B cell (primary cell): Measurements from ENCODE around the gene HNRNPD. TPM values are rescaled to one million over a fixed set of nuclear protein-coding genes. Genes with fewer than 3 reads are reported as not detected.
A peak's percentile ranks its signal among the peaks of the same experiment; 100 is the strongest.

ENCODE experiments used
- ATAC-seq: fragments of 200-7000 bp; cut with Tn5 transposase; one replicate; pipeline ENCODE4 v1.10.0; 2021; ENCODE audit warnings: low read depth, mild to moderate bottlenecking, moderate number of reproducible peaks, moderate library complexity
- CTCF ChIA-PET: fragments of 350-600 bp; sonication (Branson Sonifier 250); formaldehyde crosslinking; loops from one replicate; lab custom pipeline; 2021; ENCODE audit warnings: antibody characterized with exemption, inconsistent platforms; lab: Charles Lee
- POLR2A ChIA-PET: fragments of 350-600 bp; sonication (Branson Sonifier 250); formaldehyde crosslinking; loops from one replicate; lab custom pipeline; 2021; ENCODE audit warnings: antibody characterized with exemption; lab: Charles Lee
- DNase-seq: peaks from one replicate; pipeline ENCODE4 v3.0.0; 2013
- H2AFZ ChIP-seq: 2 replicates; pipeline ENCODE4 v1.6.1; 2012; ENCODE audit warnings: mild to moderate bottlenecking, low read depth, low read length; ENCODE audit not compliant: insufficient read depth, poor library complexity, severe bottlenecking
- H3K27ac ChIP-seq, 2 donors: 1 replicate in 1 of 2; 2 replicates in 1 of 2; pipeline ENCODE4 v1.5.1; 2012 to 2013; ENCODE audit warnings: low read length in 2 of 2, mild to moderate bottlenecking in 2 of 2, moderate library complexity in 1 of 2
- H3K27me3 ChIP-seq, 4 experiments: fragments of 200-600 bp in 1 of 4; sonication (generic) in 1 of 4; replicated peaks in 1 of 4; 1 replicate in 2 of 4; 2 replicates in 2 of 4; pipeline versions ENCODE4 v1.6.1 to v1.7.0; 2013 to 2016; ENCODE audit warnings: low read length in 3 of 4, mild to moderate bottlenecking in 2 of 4, mixed read lengths in 1 of 4, moderate library complexity in 1 of 4; ENCODE audit not compliant: insufficient read depth in 4 of 4, control insufficient read depth in 3 of 4; ENCODE audit errors: control extremely low read depth in 1 of 4
- H3K36me3 ChIP-seq, 2 experiments: replicated peaks in 1 of 2; 1 replicate in 1 of 2; 2 replicates in 1 of 2; pipeline versions ENCODE4 v1.6.1 to v1.7.1; 2013; ENCODE audit warnings: low read length in 1 of 2; ENCODE audit not compliant: insufficient read depth in 2 of 2, control insufficient read depth in 1 of 2; ENCODE audit errors: control extremely low read depth in 1 of 2, extremely low read depth in 1 of 2
- H3K4me1 ChIP-seq, 2 donors: fragments of 200-600 bp in 1 of 2; sonication (generic) in 1 of 2; 1 replicate in 1 of 2; 2 replicates in 1 of 2; pipeline versions ENCODE4 v1.5.1 to v1.6.1; 2013 to 2017; ENCODE audit warnings: low read length in 2 of 2; ENCODE audit not compliant: control insufficient read depth in 2 of 2, insufficient read depth in 2 of 2
- H3K4me2 ChIP-seq: replicated peaks from 2 replicates; pipeline ENCODE3; 2012; ENCODE audit warnings: mild to moderate bottlenecking, low read depth, low read length; ENCODE audit not compliant: poor library complexity, severe bottlenecking
- H3K4me3 ChIP-seq, 5 experiments: fragments of 200-600 bp in 1 of 5; sonication (generic) in 1 of 5; 1 replicate in 3 of 5; 2 replicates in 2 of 5; pipeline versions ENCODE4 v1.5.1 to v1.7.0; 2011 to 2016; ENCODE audit warnings: low read length in 4 of 5, mild to moderate bottlenecking in 4 of 5, low read depth in 2 of 5, control low read depth in 1 of 5, moderate library complexity in 1 of 5; ENCODE audit not compliant: insufficient read depth in 1 of 5; ENCODE audit errors: control extremely low read depth in 1 of 5, extremely low read depth in 1 of 5
- H3K79me2 ChIP-seq: fragments of 200-600 bp; sonication (generic); one replicate; pipeline ENCODE4 v1.6.0; 2016; ENCODE audit warnings: low read length; ENCODE audit not compliant: control insufficient read depth, insufficient read depth
- H3K9ac ChIP-seq: fragments of 200-600 bp; sonication (generic); 2 replicates; pipeline ENCODE4 v1.6.1; 2017; ENCODE audit warnings: mild to moderate bottlenecking, low read length, moderate library complexity
- H3K9me3 ChIP-seq, 3 donors: one replicate each; pipeline versions ENCODE4 v1.6.1 to v1.7.1; 2013; ENCODE audit warnings: low read length in 2 of 3; ENCODE audit not compliant: control insufficient read depth in 2 of 3, insufficient read depth in 1 of 3; ENCODE audit errors: control extremely low read depth in 1 of 3
- H4K20me1 ChIP-seq: 2 replicates; pipeline ENCODE4 v1.6.0; 2012; ENCODE audit warnings: mild to moderate bottlenecking, low read length; ENCODE audit not compliant: insufficient read depth, control insufficient read depth, poor library complexity, severe bottlenecking
- H3K27ac Mint-ChIP-seq: one replicate; pipeline ENCODE4 v1.8.0; 2021; ENCODE audit warnings: mixed read lengths
- H3K27me3 Mint-ChIP-seq: one replicate; pipeline ENCODE4 v1.8.0; 2021; ENCODE audit warnings: mixed read lengths
- H3K4me1 Mint-ChIP-seq: one replicate; pipeline ENCODE4 v1.8.0; 2021; ENCODE audit warnings: mixed read lengths
- H3K4me3 Mint-ChIP-seq: one replicate; pipeline ENCODE4 v1.8.0; 2021; ENCODE audit warnings: mixed read lengths
- H3K9me3 Mint-ChIP-seq: one replicate; pipeline ENCODE4 v1.8.0; 2022; ENCODE audit warnings: mixed read lengths; ENCODE audit not compliant: insufficient read depth
- CTCF ChIP-seq: fragments of 200-600 bp; IDR thresholded peaks from one replicate; pipeline ENCODE4 v1.8.0; 2022; ENCODE audit warnings: antibody characterized with exemption, mild to moderate bottlenecking
- EZH2 ChIP-seq: IDR thresholded peaks from 2 replicates; pipeline ENCODE4 v1.6.1; 2012; ENCODE audit warnings: borderline replicate concordance, low read depth, mild to moderate bottlenecking, moderate library complexity, low read length; ENCODE audit not compliant: insufficient read depth, poor library complexity, severe bottlenecking
- WGBS: methylation state at CpG from one replicate; pipeline ENCODE4 v1.1.5; 2013; ENCODE audit warnings: missing lambda C conversion rate; ENCODE audit not compliant: insufficient coverage; 5-methylcytosine and 5-hydroxymethylcytosine counted together
- intact Hi-C: fragments of 100-400 bp; cut with micrococcal nuclease; formaldehyde crosslinking; loops from one replicate; pipeline ENCODE4 v1.10.0; 2022
- polyA plus RNA-seq: library from polyadenylated mRNA; depleted of rRNA; stranded (reverse); fragments of >200 nt; gene quantifications from 2 replicates; pipeline ENCODE4 v1.2.3, GENCODE V29; 2012
- total RNA-seq, 2 donors: library from RNA; stranded (reverse); fragments of 120-200 nt in 1 of 2; gene quantifications; 1 replicate in 1 of 2; 2 replicates in 1 of 2; pipeline versions ENCODE4 v1.2.3 to v1.2.4, GENCODE V29; 2013 to 2022

Gene HNRNPD
- total and polyA plus RNA-seq, 2 donors (not counting 1 experiment from before 2014, with no cell fraction given), result 120 to 280 TPM

- DNase-seq (peak; percentile 66), ATAC-seq (peak; percentile 65)
- Mint-ChIP-seq H3K4me3 (no peak overlapping the region), H3K27me3 (no peaks in the 10 kb centered on the region), H3K27ac (peak overlapping the region; percentile 74), H3K4me1 (peaks cover 75% of the 10 kb centered on the region), H3K9me3 (no peaks in the 10 kb centered on the region)
- Histone ChIP-seq H3K9ac (no peak overlapping the region), H3K4me1 (peaks cover 37 to 67% of the 10 kb centered on the region in 2 donors), H3K4me3 (no peak overlapping the region), H4K20me1 (peaks cover 74% of the 10 kb centered on the region), H3K79me2 (peaks cover 98% of the 10 kb centered on the region), H2AFZ (no peak overlapping the region), H3K36me3 (peaks cover 0 to 43% of the 10 kb centered on the region in 2 experiments), H3K27me3 (no peaks in the 10 kb centered on the region), H3K4me2 (peak overlapping the region; percentile 18), H3K9me3 (no peaks in the 10 kb centered on the region), H3K27ac (peak overlapping the region in 1 of 2 donors; percentile 69)
- ChIA-PET CTCF (interaction anchor here (0.7 to 3.6 kb wide), 30 partner anchors 9 to 954 kb away, joined by 3 to 31 read pairs (median 4); partner anchors contain the start of genes HNRNPD and RASGEF1B), POLR2A (interaction anchor here (1.5 kb wide), 1 partner anchor 69 kb away, joined by 9 read pairs; the partner anchor contains the start of gene HNRNPDL)
- TF ChIP-seq CTCF (peak; percentile 85), EZH2 (no peak)
- intact Hi-C loops, result loop anchor here (1.0 to 5.0 kb wide), 6 partner anchors 12 to 954 kb away; no protein-coding TSS in a partner anchor
- WGBS, result 100% methylated on average over 1 of the region's 4 CpGs
Observed at GRCh38 chr4:82360298-82361177, 13.3 kb downstream of the HNRNPD start.

GRCh38 chr4:82358847-82359246, 14.9 kb downstream of the HNRNPD start:
- ATAC-seq, result no peak
- intact Hi-C loops, result no loop called here
- Histone ChIP-seq H3K4me2 (no peak overlapping the region), H3K27me3 (no peaks in the 10 kb centered on the region), H3K79me2 (peaks cover 90% of the 10 kb centered on the region), H3K27ac (peak overlapping the region in 1 of 2 donors; percentile 69), H3K4me3 (no peak overlapping the region), H3K9me3 (no peaks in the 10 kb centered on the region), H2AFZ (no peak overlapping the region), H4K20me1 (peaks cover 65% of the 10 kb centered on the region), H3K9ac (no peak overlapping the region), H3K36me3 (peaks cover 1 to 56% of the 10 kb centered on the region in 2 experiments), H3K4me1 (peaks cover 28 to 53% of the 10 kb centered on the region in 2 donors)
- ChIA-PET POLR2A (no interaction called here), CTCF (interaction anchor here (1.8 to 3.6 kb wide), 3 partner anchors 13 to 70 kb away, joined by 5 to 31 read pairs (median 16); no protein-coding TSS in a partner anchor)
- H3K4me1 Mint-ChIP-seq, result peaks cover 65% of the 10 kb centered on the region
- no peaks in the 10 kb centered on the region for H3K27me3 Mint-ChIP-seq
- no peak overlapping the region for H3K4me3 Mint-ChIP-seq
- no peaks in the 10 kb centered on the region for H3K9me3 Mint-ChIP-seq
- DNase-seq, result no peak
- TF ChIP-seq CTCF, result no peak
- TF ChIP-seq EZH2, result no peak
- H3K27ac Mint-ChIP-seq, result no peak overlapping the region
